Uterine smooth muscle cell (primary cell): Measurements from ENCODE around the gene EXTL2. TPM values are rescaled to one million over a fixed set of nuclear protein-coding genes. Genes with fewer than 3 reads are reported as not detected.

ENCODE experiments used
- total RNA-seq: library from RNA; depleted of rRNA; stranded (reverse); fragments of >200 nt; gene quantifications from 2 replicates; pipeline ENCODE4 v1.2.3, GENCODE V29; 2014

The EXTL2 gene, protein sequence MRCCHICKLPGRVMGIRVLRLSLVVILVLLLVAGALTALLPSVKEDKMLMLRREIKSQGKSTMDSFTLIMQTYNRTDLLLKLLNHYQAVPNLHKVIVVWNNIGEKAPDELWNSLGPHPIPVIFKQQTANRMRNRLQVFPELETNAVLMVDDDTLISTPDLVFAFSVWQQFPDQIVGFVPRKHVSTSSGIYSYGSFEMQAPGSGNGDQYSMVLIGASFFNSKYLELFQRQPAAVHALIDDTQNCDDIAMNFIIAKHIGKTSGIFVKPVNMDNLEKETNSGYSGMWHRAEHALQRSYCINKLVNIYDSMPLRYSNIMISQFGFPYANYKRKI
- total RNA-seq: 28.8 and 29.9 TPM in 2 replicates

GRCh38 chr1:100894603-100895539 lies at the start of gene EXTL2:
Gene EXTL2, minus strand, starts transcription at chr1:100894842. Its CDS starts 6,085 bp downstream, at chr1:100888757.

DNA sequence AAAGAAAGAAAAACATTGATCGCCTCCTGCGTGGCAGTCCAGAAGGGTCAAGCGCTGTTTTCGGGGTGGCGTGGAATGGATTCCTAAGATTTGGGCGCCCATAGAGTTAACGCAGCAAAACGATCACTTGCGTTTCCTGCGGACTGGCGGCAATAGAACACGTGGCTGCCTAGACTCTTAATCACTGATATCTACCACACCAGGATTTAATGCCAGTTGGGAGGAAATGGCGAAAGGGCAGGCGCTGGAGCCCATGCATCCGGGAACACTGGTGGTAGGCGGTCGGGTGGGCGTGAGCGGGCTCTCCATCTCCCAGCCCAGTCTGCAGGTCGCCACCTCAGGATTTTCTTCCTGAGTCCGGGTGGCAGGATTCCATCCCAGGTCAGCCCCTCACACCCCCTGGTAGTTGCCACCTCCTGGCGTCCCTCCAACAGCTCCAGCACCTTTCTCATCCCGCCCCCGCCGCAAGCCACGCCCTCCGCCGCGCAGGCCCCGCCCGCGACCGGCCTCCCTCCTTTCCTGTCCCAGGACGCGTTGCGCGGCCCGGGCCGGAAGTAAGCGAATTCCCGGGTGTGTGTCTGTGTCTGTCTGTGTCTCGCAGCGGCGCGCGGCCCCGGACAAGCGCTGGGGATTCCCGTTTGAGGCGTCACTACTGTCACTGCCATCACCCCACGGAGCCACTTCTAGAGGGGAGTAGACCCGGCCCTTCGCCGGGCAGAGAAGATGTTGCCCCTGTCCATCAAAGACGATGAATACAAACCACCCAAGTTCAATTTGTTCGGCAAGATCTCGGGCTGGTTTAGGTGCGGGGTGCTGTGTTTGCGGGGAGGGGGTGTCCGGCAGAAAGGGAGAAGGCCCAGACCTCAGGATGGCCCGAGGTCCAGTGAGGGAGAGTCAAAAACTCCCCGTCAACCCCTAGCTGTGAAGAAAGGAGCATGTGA lies 1.2 kb upstream of the EXTL2 start, which contains the start of gene SLC30A7:
TSS of gene SLC30A7 (plus strand) at position 551 of the 941 bp plus-strand sequence. CDS start at position 724, 173 bp downstream.

Other genes starting within 250 kb of the EXTL2 start
- gene VCAM1, start 175.1 kb downstream of the EXTL2 start, total RNA-seq: 0.44 and 3.0 TPM in 2 replicates
- gene SLC30A7, start 1.2 kb upstream of the EXTL2 start, total RNA-seq: 35.1 and 42.4 TPM in 2 replicates
- 32.5 and 40.7 TPM in 2 replicates for gene DPH5, start 130.9 kb upstream of the EXTL2 start, total RNA-seq